GM18951 (cell line): ENCODE data around the gene FGF10.

Experiments
- POLR2A ChIP-seq: IDR thresholded peaks from 4 replicates; pipeline ENCODE4 v1.6.1; 2011; ENCODE audit warnings: mild to moderate bottlenecking; ENCODE audit not compliant: insufficient read length, insufficient read depth; ENCODE audit errors: extremely low read depth
- in situ Hi-C: fragments of 300-500 bp; cut with MboI; formaldehyde crosslinking; loops from one replicate; pipeline ENCODE4 v1.12.0; 2022; ENCODE audit warnings: low sequenced_read_pairs, mixed read lengths, inconsistent platforms; ENCODE audit not compliant: unreplicated experiment

Gene FGF10

DNA sequence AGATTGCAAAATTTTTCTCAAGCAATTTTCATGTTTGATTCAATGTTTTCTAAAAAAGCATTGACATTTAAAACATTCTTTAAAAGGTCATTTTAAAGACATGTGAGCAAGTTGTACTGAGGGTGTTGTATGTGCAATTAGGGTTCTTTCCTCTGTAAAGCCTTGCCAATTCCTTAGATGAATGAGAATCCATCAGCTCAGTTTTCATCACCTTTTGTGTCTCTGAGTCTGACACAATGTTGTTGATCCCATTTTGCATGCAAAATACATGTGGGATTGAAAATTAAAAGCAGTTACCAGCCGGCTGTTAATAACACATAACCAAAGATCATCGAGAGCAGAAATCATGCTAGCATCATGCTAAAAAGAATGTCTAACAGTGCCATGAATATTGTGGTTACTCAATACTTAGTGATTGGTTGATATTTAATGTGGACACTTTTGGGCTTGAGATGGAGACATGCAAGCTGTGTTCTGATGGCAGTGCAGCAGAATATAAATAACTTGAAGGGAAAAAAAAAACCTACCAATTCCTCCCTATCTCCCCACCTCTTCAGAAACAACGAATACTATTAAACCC lies 57.7 kb downstream of the FGF10 start:
- no peak for TF ChIP-seq POLR2A
- in situ Hi-C loops, result no loop called here

DNA sequence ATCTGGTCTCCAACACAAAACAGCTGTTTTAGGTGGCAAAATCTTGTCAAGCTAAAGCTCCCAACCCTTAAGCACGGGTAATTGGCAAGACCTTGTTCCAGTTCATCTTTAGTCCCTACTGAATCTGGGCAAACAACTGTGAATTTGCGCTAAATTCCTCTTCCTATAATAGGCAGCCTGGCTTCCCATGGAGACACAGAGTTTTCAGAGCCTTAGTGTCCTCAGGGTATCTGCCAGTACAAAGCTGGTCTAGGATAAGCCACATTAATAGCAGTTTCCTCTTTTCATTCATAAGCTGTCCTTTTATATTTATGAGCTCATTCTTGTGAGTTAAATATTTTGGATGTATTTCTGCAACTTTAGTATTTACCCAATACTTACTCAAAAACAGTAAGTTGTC lies 59.5 kb downstream of the FGF10 start:
- in situ Hi-C loops, result no loop called here
- TF ChIP-seq POLR2A, result no peak

DNA sequence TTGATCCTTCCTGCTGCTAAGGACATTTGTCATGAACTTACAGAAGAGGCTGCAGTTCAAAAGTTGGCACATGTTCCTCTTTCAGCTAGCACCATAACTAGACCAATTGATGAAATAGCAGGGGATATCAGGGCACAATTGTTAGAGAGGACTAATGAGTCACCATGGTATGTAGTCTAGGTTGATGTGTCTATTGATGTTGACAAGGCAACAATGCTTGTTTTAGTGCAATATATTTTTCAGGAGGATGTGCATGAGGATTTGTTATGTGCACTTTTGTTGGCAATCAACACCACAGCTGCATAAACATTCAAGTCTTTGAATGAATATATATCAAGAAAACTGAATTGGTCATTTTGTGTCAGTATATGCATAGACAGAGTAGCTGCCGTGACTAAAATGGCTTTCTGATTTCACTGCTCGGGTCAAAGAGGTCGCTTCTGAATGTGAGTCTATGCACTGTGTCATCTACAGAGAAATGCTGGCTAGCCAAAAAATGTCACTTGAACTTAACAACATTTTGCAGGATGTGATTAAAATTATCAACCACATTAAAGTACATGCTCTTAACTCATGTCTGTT lies 68.0 kb downstream of the FGF10 start:
- TF ChIP-seq POLR2A, result no peak
- in situ Hi-C loops, result no loop called here

DNA sequence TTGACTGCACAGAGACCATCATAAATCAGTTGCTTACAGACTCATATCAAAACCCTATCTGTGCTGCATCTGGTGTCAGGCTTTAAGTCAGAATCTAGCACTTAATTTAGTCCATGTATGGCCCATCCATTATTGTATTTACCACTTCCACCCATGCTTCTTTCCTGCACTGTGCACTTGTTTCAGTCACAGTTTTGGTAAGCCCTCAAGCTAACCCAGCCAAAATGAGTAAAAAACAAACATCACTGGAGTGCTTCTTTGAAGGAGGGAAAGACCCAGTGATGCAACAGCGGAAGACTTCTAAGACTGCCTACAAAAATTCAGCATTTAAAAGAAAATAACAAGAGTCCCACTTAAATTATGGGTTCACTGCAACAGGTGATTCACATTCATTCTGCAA lies 69.0 kb downstream of the FGF10 start:
- in situ Hi-C loops, result no loop called here
- no peak for TF ChIP-seq POLR2A

DNA sequence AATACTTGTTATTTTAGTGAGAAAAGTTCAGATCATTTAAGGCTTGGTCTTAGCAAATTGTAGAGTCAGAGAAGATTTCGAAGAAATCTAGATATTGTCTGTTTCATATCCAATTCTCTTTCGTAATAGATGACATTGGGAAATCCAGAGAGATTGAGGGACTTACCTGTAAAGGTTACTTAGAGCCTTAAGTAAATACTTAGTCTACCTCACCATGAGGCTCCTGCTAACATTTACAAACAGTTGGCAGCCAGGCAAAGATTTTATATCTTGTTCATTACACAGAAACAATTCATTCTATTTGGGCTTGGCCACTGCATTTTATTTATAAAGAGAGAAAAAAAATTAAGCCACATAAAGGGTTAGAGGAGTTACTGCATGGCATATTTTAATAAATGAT lies 70.3 kb downstream of the FGF10 start:
- in situ Hi-C loops, result no loop called here
- no peak for TF ChIP-seq POLR2A

DNA sequence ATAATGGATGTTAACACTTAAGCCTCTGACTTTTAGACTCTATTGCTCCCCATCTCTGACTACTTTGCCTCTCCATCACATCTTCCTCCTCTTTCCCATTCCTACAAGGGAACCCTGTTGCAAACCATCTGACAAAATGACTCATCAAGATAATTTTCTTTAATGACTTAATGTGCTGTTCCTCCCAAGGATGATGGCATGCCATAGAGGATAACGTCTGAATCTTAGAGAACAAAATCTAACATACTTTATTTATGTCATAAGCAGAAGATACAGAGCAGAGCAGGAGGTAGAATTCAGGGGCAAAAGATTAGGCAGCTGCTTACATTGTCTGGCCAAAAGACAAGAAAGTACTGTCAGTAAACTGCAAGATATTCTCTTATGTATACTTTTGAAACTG lies 76.8 kb downstream of the FGF10 start:
- in situ Hi-C loops, result no loop called here
- TF ChIP-seq POLR2A, result no peak

DNA sequence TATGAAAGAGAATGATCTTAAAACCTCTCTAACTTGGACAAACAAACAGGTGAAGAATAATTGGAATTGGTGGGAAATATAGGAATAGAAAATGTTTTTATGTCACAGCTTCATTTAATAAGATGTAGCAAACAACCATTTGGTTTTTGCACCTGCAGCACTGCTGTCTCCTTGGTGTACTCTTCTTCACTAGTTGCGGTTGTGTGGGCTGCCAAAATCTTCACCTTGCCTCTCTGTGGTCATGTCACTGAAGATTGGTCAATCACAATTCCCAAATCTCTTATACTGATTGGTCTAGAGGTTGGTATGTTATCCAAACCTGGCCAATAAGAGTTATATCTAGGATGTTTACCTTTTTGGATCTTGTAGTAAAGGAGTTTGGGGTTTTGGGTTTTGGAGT lies 88.7 kb downstream of the FGF10 start:
- in situ Hi-C loops, result no loop called here
- TF ChIP-seq POLR2A, result no peak

DNA sequence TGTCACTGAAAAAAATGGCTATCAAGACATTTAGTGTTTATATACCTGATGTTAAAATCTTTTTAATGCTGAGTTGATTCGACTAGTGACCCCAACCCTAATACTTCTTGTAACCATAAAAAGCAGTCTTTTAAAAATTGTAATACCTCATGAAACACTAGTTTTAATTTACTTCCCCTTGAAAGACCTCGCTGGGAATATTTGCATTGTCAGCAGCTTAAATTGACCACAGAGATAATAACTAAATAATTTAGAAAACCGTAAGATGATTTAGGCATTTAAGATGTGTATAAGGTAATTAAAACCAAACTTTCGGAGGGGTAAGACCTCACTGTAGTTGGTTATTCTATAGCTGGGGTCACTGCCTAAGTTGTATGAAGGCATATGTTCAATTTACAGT lies 89.8 kb downstream of the FGF10 start:
- in situ Hi-C loops, result no loop called here
- TF ChIP-seq POLR2A, result no peak

DNA sequence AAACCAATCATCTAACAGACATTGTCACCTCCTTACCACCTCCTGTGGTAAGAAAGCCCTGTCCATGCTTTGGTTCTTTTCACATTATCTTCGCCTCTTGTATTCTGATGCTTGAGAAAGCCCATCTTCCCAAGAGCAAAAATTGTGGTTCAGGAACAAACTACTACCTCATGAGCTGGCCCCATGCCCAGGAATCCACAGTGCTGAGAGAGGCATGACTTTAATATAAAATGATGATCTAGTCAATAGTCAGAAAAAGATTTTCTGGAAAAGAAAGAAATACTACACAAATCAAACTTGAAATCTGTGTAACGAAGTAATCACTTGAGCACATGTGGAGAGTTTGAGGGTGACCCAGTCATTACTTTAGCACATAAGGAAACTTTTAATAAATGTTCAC lies 94.7 kb downstream of the FGF10 start:
- in situ Hi-C loops, result no loop called here
- TF ChIP-seq POLR2A, result no peak

DNA sequence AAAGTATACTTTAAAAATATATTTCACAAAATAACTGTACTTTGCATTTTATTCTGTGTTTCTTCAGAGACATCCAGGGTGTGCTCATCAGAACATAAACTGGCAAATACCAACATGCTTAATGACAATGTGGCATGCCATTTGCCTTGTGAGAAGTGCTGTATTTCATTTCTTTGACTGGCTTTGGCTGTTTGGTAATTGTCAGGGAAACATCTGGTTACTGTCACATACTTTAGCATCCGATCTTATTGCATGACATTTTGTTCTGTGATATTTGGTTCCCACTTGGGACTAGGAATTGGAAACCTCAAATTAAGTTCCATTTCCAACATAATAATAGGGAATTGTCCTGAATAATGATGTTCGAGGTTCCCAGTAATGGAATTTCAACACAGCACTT lies 96.5 kb downstream of the FGF10 start:
- no peak for TF ChIP-seq POLR2A
- in situ Hi-C loops, result no loop called here

DNA sequence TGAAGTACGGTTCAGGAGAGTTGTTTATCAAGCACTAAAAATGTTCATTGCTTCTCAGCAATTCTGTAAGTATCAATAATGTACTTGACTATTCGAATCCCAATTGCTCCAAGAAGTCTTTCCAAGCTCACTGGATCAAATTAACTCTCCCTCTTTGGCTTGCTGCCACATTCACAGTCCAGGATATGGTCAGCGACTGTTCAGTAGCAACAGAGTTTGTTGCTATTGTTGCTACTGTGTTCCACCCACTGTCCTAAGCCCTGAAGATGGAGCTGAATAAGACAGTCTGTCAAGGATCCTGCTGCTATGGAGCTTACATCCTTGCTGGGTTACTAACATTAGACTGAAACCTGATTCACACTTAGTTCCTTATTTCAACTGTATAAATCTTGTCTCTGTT lies 110.8 kb downstream of the FGF10 start:
- no peak for TF ChIP-seq POLR2A
- in situ Hi-C loops, result no loop called here

DNA sequence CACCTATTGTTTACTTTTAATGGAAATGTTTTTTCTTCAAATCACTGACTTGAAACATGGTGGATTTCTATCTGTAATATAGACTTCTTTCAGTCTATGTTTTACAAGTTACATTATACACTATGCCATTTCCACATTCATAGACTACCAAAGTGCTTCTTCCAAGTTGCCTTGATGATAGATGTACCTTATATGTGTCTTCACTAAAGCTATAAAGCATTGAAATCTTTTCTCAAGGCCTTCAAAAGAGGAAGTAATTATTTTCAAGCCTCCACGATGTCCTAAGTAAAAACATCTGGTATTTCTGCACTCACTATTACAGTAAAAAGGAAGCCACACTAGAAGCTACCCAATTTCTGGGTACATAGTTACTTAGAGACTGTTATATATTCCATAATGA lies 113.3 kb downstream of the FGF10 start:
- no peak for TF ChIP-seq POLR2A
- in situ Hi-C loops, result no loop called here

DNA sequence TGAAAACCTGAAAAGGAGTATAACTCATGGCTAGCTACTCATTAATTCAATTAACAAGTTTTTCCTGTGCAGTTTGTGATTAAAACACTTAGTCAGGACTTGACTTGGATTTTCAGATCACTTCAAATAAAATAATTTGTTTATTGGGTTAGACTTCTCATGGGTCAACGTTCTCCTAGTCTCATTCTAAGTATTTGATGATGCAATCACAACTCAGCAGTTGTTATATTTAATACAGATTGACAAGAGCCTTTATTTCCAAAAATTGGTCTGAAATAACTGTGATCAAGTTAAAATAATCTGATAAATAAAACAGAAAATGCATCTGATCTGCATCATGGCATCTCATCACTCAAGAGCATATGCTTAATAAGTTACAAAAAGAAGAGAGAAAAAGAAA lies 113.9 kb downstream of the FGF10 start:
- TF ChIP-seq POLR2A, result no peak
- in situ Hi-C loops, result no loop called here

DNA sequence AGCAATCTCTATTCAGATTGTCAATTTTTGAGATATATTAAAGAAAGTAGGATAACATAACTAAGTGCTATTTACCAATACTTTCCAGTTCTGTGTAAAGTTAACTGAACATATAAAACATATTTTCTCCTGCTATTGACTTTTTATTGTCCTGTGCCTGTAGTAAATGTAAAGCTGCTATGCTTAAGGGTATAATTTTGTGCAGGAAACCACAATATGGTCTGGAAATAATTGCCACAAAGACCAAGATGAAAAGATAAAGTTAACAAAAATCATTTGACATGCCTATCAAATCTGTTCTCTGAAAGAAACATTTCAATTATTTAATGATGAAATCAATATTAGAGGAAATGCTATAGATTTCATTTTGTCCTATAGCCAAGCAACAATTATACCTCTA lies 121.3 kb downstream of the FGF10 start:
- in situ Hi-C loops, result no loop called here
- no peak for TF ChIP-seq POLR2A

DNA sequence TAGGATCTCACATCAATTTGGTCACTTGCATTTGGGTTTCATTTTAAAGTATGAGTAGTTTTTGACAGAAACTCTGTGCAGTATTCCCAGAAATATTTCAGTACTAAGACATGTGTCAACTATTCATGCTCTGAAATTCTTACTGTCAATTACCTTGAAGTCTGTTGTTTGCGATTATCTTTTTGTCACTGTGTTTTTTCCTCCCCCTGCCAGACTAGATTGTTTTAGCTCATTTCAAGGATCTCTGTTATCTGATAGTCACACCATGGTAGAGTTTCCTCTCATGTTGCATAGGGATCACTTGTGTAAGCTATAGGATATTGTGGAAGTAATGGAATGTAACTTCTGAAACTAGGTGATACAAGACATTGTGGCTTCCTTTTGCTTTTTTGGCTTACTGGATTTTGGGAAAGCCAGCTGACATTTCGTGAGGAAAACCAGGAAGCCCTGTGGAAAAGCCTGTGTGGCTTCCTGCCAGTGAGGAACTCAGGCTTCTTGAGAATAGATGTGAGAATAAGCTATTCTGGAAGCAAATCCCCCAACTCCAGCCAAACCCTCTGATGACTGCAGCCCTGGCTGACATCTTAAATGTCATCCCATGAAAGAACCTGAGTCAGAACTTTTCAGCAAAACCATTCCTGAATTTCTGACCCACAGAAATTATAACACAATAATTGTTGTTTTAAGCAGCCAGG lies 122.2 kb downstream of the FGF10 start:
- no peak for TF ChIP-seq POLR2A
- in situ Hi-C loops, result no loop called here

DNA sequence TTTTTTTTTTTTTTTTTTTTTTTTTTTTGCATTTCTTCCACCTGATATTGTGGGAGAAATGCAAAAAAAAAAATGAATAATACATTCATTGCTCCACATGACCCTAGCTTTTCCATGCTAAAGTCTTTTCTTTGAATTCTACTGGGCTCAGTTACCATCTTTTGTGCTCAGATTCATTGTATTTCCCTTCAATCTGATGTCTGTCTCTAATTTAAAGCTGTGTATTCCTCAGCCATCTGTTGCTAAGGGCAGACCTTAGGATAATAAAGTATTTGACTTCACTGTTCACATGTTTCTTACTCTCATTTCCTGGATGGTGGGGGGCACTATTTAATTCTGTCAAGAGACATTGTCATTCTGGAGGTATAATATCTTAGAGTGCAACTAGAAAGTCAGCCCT lies 123.5 kb downstream of the FGF10 start:
- in situ Hi-C loops, result no loop called here
- TF ChIP-seq POLR2A, result no peak
